ENCODE results near the gene RAB17.
"Not testable (repeated sequence)": the region's sequence is repeated elsewhere in the genome, so short reads cannot be mapped to it uniquely, and the experiment has no call there.

The RAB17 gene

GRCh38 chr2:237614151-237614720 lies 23.7 kb upstream of the RAB17 start:
- no peak overlapping the region for H3K4me3 ChIP-seq (ENCODE audit: low read length)
- DNase-seq (ENCODE audit: low read depth) = no peak
- TF ChIP-seq, protein P1, sequence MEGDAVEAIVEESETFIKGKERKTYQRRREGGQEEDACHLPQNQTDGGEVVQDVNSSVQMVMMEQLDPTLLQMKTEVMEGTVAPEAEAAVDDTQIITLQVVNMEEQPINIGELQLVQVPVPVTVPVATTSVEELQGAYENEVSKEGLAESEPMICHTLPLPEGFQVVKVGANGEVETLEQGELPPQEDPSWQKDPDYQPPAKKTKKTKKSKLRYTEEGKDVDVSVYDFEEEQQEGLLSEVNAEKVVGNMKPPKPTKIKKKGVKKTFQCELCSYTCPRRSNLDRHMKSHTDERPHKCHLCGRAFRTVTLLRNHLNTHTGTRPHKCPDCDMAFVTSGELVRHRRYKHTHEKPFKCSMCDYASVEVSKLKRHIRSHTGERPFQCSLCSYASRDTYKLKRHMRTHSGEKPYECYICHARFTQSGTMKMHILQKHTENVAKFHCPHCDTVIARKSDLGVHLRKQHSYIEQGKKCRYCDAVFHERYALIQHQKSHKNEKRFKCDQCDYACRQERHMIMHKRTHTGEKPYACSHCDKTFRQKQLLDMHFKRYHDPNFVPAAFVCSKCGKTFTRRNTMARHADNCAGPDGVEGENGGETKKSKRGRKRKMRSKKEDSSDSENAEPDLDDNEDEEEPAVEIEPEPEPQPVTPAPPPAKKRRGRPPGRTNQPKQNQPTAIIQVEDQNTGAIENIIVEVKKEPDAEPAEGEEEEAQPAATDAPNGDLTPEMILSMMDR (conservative IDR thresholded peaks at IDR 0.05; ENCODE audit: low read length) = no peak

GRCh38 chr2:237613679-237614078 lies 23.1 kb upstream of the RAB17 start:
- TF ChIP-seq, protein P1 (conservative IDR thresholded peaks at IDR 0.05; ENCODE audit: low read length) = no peak
- no peak overlapping the region for H3K4me3 ChIP-seq (ENCODE audit: low read length)
- DNase-seq (ENCODE audit: low read depth) = no peak

GRCh38 chr2:237612527-237613357 lies 22.2 kb upstream of the RAB17 start:
- TF ChIP-seq, protein P1 (conservative IDR thresholded peaks at IDR 0.05; ENCODE audit: low read length) = no peak
- no peak overlapping the region for H3K4me3 ChIP-seq (ENCODE audit: low read length)
- DNase-seq (ENCODE audit: low read depth) = no peak

DNA sequence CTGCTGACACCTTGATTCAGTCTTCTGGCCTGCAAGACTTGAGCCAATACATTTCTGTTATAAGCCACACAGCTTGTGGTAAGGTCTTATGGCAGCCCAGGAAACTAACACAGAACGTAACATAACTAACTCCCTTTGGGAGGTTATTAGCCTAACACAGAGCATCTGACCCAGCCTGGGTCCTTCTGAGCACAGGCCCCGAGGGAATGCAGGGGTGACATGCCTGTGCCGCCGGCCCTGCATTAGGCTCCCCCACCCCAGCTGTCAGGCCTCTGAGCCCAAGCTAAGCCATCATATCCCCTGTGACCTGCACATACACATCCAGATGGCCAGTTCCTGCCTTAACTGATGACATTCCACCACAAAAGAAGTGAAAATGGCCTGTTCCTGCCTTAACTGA lies 16.0 kb upstream of the RAB17 start:
- DNase-seq (ENCODE audit: low read depth); H3K4me3 ChIP-seq (ENCODE audit: low read length): not testable (repeated sequence)

- TF ChIP-seq, protein P1 (conservative IDR thresholded peaks at IDR 0.05; ENCODE audit: low read length) = peak; percentile 52
- peak; percentile 41 for DNase-seq (ENCODE audit: low read depth)
- H3K4me3 ChIP-seq (ENCODE audit: low read length) = no peak overlapping the region
Measured at GRCh38 chr2:237604960-237605359, 14.4 kb upstream of the RAB17 start.

DNA sequence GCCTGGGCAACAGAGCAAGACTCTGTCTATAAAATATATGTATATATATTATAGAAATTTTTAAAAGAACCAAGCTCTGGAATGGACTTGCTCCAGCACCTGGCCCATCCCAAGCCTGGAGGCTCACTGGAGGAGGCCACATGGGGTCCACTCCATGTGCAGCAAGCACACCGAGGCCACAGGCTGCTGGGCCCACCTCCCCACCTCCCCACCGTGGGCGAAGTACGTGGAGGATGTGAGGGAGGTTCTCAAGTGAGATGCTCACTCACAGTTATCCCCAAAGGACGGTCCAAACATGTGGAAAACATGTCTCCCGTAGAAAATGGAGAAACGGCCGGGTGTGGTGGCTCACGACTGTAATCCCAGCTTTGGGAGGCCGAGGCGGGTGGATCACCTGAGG lies 13.9 kb upstream of the RAB17 start:
- H3K4me3 ChIP-seq (ENCODE audit: low read length) = no peak overlapping the region
- TF ChIP-seq, protein P1 (conservative IDR thresholded peaks at IDR 0.05; ENCODE audit: low read length) = no peak
- DNase-seq (ENCODE audit: low read depth) = no peak

- no peak for DNase-seq (ENCODE audit: low read depth)
- no peak overlapping the region for H3K4me3 ChIP-seq (ENCODE audit: low read length)
- TF ChIP-seq, protein P1 (conservative IDR thresholded peaks at IDR 0.05; ENCODE audit: low read length) = no peak
Measured at GRCh38 chr2:237603718-237604362, 13.3 kb upstream of the RAB17 start.
